Hematopoietic multipotent progenitor cell treated with erythropoietin and hydrocortisone succinate and interleukin-3 and kit ligand, for 15 days (in vitro differentiated cells): Measurements from ENCODE around the gene CARD8.

Experiments used
- DNase-seq: peaks from one replicate; pipeline ENCODE4 v3.0.0-alpha.2; 2015; ENCODE audit warnings: low spot score

CARD8 gene

GRCh38 chr19:48170817-48171347 lies 84.8 kb downstream of the CARD8 start:
- no peak for DNase-seq

GRCh38 chr19:48169939-48170803 lies 85.5 kb downstream of the CARD8 start, which contains the start of the genes LIG1 and ZSWIM9:
Gene LIG1 (minus strand): TSS chr19:48170344. CDS start chr19:48165566, 4,778 bp downstream.
Gene ZSWIM9 (plus strand): TSS chr19:48170680. CDS start chr19:48171803, 1,123 bp downstream.
- DNase-seq = peak; percentile 92

GRCh38 chr19:48169578-48169938 lies 86.2 kb downstream of the CARD8 start:
- peak; percentile 86 for DNase-seq

- no peak for DNase-seq
These were observed 87.0 kb downstream of the CARD8 start for GRCh38 chr19:48168689-48169088.

- DNase-seq = no peak
These were observed 97.4 kb downstream of the CARD8 start for GRCh38 chr19:48158210-48158790.
